ENCODE results near the gene C14orf132.

Gene C14orf132

DNA sequence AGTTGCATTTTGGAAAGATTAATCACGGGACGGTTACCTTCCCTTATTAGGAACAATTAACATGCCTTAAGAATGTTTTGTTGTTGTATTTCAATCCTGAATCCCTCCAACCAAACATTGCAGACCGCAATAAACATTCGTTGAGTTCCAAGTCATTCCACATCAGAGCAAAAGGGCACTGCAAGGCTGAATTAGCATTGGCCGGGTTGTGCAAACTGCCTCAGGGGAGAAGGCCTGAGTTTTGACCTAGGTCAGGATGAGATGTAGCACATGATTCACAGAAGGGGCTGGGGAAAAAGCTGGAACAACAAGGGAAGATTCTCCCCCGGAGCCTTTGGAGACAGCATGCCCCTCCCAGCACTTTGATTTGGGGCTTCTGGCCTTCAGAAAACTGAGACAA, 83.3 kb downstream of the C14orf132 start:
- DNase-seq, result no peak

GRCh38 chr14:96125536-96125935, 86.4 kb downstream of the C14orf132 start:
- DNase-seq, result no peak

- DNase-seq, result peak; percentile 59 to 71
Measured at GRCh38 chr14:96126339-96126782, 87.2 kb downstream of the C14orf132 start.

GRCh38 chr14:96126783-96127271, 87.7 kb downstream of the C14orf132 start:
- DNase-seq, result no peak

GRCh38 chr14:96129128-96129736, 90.1 kb downstream of the C14orf132 start:
- no peak for DNase-seq

- no peak for DNase-seq
Measured at GRCh38 chr14:96130391-96130790, 91.2 kb downstream of the C14orf132 start.

GRCh38 chr14:96130854-96131253, 91.7 kb downstream of the C14orf132 start:
- no peak for DNase-seq

DNA sequence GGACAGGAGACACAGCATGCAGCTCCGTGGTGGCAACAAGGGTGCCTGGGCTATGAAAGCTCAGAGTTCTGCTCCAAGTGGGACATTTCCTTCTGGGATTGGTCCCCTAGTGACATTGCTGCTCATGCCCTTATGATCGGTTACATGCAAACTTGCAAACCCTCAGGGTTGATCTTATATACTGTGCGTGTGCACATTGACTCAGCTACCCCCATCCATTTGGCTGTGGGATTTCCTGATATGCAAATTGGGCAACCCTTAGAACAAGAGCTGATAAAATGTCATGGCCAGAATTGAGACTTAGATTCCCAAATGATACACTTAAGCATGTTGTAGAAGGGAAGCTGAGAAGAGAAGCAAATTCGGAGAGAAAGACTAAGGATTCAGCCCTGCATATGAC, 92.7 kb downstream of the C14orf132 start:
- no peak for DNase-seq

DNA sequence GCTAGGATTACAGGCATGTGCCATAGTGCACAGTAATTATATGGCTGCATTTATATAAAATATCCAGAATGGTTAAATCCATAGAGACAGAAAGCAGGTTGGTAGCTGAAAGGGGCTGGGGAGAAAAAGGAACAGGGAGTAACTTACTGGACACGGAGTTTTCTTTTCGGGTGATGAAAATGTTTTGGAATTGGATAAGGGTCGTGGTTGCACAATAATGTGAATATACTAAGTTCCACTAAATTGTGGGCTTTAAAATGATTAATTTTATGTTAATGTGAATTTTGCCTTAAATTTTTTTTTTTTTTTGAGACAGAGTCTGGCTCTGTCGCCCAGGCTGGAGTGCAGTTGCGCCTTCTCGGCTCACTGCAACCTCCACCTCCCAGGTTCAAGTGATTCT, 95.3 kb downstream of the C14orf132 start:
- DNase-seq, result no peak

- DNase-seq, result no peak
Measured at GRCh38 chr14:96135285-96135684, 96.1 kb downstream of the C14orf132 start.

DNA sequence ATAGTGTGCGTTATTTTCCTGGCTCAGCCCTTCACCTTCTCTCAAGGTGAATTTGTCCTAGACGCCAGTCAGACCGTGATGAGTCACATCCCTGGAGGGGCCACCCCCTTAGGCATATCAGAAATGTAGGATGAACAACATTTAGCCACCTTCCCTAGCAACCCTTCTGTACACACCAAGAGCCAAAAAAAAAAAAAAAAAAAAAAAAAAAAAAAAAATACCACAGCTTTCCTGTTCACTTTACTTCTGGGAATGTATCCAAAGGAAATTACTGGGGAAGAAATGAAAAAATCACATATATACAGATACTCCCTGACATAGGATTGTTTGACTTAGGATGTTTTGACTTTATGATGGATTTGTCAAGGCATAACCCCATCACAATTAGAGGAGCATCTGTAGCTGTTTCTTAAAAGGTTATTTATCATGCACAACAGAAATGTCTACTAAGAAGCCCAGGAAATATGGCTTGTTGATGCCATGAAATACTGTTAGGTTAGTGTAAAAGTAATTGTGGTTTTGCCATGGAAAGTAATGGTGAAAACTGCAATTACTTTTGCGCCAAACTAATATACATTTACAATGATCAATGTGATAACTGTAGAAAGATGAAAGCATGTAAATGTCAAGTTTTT, 97.3 kb downstream of the C14orf132 start:
- DNase-seq, result no peak

- DNase-seq, result no peak
Measured at GRCh38 chr14:96138241-96138640, 99.1 kb downstream of the C14orf132 start.

- no peak for DNase-seq
Measured at GRCh38 chr14:96139169-96139568, 100.0 kb downstream of the C14orf132 start.

- DNase-seq, result no peak
Measured at GRCh38 chr14:96139879-96140278, 100.7 kb downstream of the C14orf132 start.

DNA sequence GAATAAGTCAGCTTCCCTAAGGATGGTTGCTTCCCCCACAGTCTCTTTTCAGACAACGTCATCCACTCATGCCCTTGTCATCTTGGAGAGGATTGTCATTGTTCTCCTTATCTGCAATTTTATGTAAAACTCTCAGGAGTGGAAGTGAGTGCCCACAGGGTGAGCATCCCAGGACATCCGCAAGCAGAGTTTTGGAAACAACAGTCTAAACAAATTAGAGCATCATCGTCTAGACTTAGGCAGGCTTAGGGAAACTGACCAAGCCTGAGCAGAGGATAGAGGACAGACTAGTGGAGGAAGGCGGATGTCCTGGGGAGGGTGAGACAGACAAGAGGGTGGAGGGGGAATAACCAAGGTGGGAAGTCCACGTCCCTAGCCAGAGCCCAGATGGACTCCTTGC, 101.8 kb downstream of the C14orf132 start:
- no peak for DNase-seq

All from CD4-positive, alpha-beta T cell treated with Interleukin-1 beta for 1 hour (primary cell).